Duodenal mucosa (tissue), 2 donors: Measurements from ENCODE around the gene MRPL10.
"Not testable (repeated sequence)": the region's sequence is repeated elsewhere in the genome, so short reads cannot be mapped to it uniquely, and the experiment has no call there.

Experiments used
- H3K27ac ChIP-seq: one replicate; pipeline ENCODE4 v1.7.0; 2013; ENCODE audit warnings: low read depth, low read length
- H3K27me3 ChIP-seq, 2 donors: one replicate each; pipeline ENCODE4 v1.7.0; 2013; ENCODE audit warnings: low read length in 2 of 2, control low read depth in 1 of 2; ENCODE audit not compliant: insufficient read depth in 2 of 2, control insufficient read depth in 1 of 2
- H3K36me3 ChIP-seq, 2 donors: one replicate each; pipeline ENCODE4 v1.7.0; 2013; ENCODE audit warnings: low read length in 2 of 2, control low read depth in 1 of 2; ENCODE audit not compliant: insufficient read depth in 2 of 2, control insufficient read depth in 1 of 2
- H3K4me1 ChIP-seq, 2 donors: one replicate each; pipeline ENCODE4 v1.7.0; 2013; ENCODE audit warnings: low read length in 2 of 2, control low read depth in 1 of 2; ENCODE audit not compliant: insufficient read depth in 2 of 2, control insufficient read depth in 1 of 2
- H3K4me3 ChIP-seq, 2 donors: one replicate each; pipeline ENCODE4 v1.7.0; 2013; ENCODE audit warnings: low read length in 2 of 2, low read depth in 1 of 2
- H3K9ac ChIP-seq, 2 donors: one replicate each; pipeline ENCODE4 v1.7.0; 2013; ENCODE audit warnings: low read length in 2 of 2, low read depth in 1 of 2
- H3K9me3 ChIP-seq, 2 donors: one replicate each; pipeline ENCODE4 v1.7.0; 2013; ENCODE audit warnings: low read length in 2 of 2, control low read depth in 1 of 2; ENCODE audit not compliant: control insufficient read depth in 1 of 2

MRPL10 gene

GRCh38 chr17:47774331-47774730, 57.0 kb downstream of the MRPL10 start:
- H3K36me3 ChIP-seq = no peaks in the 10 kb centered on the region
- no peak overlapping the region for H3K9ac ChIP-seq
- H3K27ac ChIP-seq = no peak overlapping the region
- H3K4me3 ChIP-seq = no peak overlapping the region
- no peaks in the 10 kb centered on the region for H3K4me1 ChIP-seq
- H3K27me3 ChIP-seq = peaks cover 27 to 30% of the 10 kb centered on the region in 2 donors
- no peaks in the 10 kb centered on the region for H3K9me3 ChIP-seq

- H3K36me3 ChIP-seq, H3K4me1 ChIP-seq, H3K27ac ChIP-seq, H3K9ac ChIP-seq, H3K9me3 ChIP-seq, H3K4me3 ChIP-seq: not testable (repeated sequence)
- peaks cover 27 to 33% of the 10 kb centered on the region in 2 donors for H3K27me3 ChIP-seq
Observed at GRCh38 chr17:47773649-47774048, 57.7 kb downstream of the MRPL10 start.
